Measurements from ENCODE around the gene TRIM67. TPM values are rescaled to one million over a fixed set of nuclear protein-coding genes. Genes with fewer than 3 reads are reported as not detected.
"Not testable (repeated sequence)": the region's sequence is repeated elsewhere in the genome, so short reads cannot be mapped to it uniquely, and the experiment has no call there.

Gene TRIM67
- polyA plus RNA-seq, 1 donor from 2014 or later: 8.0 TPM

DNA sequence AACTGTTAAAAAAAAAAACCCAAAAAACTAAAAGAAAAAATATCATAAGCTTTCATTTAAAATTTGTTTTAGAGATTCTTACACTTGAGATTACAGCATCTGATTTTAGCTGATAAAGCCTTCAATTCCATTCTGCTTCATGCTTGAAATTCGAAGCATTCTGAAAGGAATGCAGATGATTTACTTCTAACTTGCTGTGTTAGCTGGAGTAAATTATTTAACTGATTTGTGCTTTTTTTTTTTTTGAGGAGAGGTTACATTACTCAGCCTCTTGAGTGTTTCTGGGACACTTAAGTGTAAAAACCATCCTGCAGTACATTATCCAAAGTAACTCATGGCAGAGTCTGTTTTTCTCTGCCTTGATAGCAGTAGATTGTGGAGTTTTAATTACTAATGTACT is 4.5 kb upstream of the TRIM67 start:
- H4K20me1 ChIP-seq (ENCODE audit: insufficient read depth): no peaks in the 10 kb centered on the region
- no peaks in the 10 kb centered on the region for H3K79me2 ChIP-seq (replicated peaks; ENCODE audit: insufficient read depth, low read length)
- H2AFZ ChIP-seq (ENCODE audit: low read depth, low read length): no peak overlapping the region
- H3K9me2 ChIP-seq (ENCODE audit: insufficient read depth, low read length): no peaks in the 10 kb centered on the region
- H3K27ac ChIP-seq (ENCODE audit: low read length): no peak overlapping the region
- H3K4me2 ChIP-seq (ENCODE audit: low read length): no peak overlapping the region
- H3K27me3 ChIP-seq (ENCODE audit: insufficient read depth, low read depth, low read length): peaks cover 5% of the 10 kb centered on the region
- H3F3A ChIP-seq (ENCODE audit: insufficient read depth, low read length, poor library complexity, severe bottlenecking): no peaks in the 10 kb centered on the region
- H3K36me3 ChIP-seq (ENCODE audit: insufficient read depth, low read length): no peaks in the 10 kb centered on the region
- no peak overlapping the region for H3K9ac ChIP-seq (ENCODE audit: low read length)
- no peak for TF ChIP-seq SMC3 (conservative IDR thresholded peaks at IDR 0.05; ENCODE audit: poor library complexity)
- no peak for TF ChIP-seq MXI1 (conservative IDR thresholded peaks at IDR 0.05; ENCODE audit: poor library complexity, severe bottlenecking)
- TF ChIP-seq POLR2AphosphoS5 (IDR thresholded peaks at IDR 0.05): no peak
- no peak for TF ChIP-seq TAF1 (IDR thresholded peaks at IDR 0.05; ENCODE audit: low read depth)
- TF ChIP-seq, protein P1, sequence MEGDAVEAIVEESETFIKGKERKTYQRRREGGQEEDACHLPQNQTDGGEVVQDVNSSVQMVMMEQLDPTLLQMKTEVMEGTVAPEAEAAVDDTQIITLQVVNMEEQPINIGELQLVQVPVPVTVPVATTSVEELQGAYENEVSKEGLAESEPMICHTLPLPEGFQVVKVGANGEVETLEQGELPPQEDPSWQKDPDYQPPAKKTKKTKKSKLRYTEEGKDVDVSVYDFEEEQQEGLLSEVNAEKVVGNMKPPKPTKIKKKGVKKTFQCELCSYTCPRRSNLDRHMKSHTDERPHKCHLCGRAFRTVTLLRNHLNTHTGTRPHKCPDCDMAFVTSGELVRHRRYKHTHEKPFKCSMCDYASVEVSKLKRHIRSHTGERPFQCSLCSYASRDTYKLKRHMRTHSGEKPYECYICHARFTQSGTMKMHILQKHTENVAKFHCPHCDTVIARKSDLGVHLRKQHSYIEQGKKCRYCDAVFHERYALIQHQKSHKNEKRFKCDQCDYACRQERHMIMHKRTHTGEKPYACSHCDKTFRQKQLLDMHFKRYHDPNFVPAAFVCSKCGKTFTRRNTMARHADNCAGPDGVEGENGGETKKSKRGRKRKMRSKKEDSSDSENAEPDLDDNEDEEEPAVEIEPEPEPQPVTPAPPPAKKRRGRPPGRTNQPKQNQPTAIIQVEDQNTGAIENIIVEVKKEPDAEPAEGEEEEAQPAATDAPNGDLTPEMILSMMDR (IDR thresholded peaks at IDR 0.05; ENCODE audit: poor library complexity, severe bottlenecking): no peak
- H3K9me3 ChIP-seq (ENCODE audit: low read length): no peaks in the 10 kb centered on the region
- no peak overlapping the region for H3K4me3 ChIP-seq (ENCODE audit: low read length)

DNA sequence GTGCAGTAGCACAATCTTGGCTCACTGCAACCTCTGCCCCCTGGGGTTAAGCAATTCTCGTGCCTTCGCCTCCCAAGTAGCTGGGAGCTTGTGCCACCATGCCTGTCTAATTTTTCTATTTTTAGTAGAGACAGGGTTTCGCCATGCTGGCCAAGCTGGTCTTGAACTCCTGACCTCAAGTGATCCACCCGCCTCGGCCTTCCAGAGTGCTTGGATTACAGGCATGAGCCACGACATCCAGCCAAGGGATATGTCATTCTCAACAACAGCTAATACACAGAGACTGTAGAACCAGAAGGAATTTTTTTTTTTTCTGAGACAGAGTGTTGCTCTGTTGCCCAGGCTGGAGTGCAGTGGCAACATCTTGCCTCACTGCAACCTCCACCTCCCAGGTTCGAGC is 3.7 kb upstream of the TRIM67 start:
- H3K79me2 ChIP-seq (replicated peaks; ENCODE audit: insufficient read depth, low read length); H3K27ac ChIP-seq (ENCODE audit: low read length); H3K27me3 ChIP-seq (ENCODE audit: insufficient read depth, low read depth, low read length); H4K20me1 ChIP-seq (ENCODE audit: insufficient read depth); H3K9me3 ChIP-seq (ENCODE audit: low read length); H2AFZ ChIP-seq (ENCODE audit: low read depth, low read length); H3K9me2 ChIP-seq (ENCODE audit: insufficient read depth, low read length); H3K4me2 ChIP-seq (ENCODE audit: low read length); H3F3A ChIP-seq (ENCODE audit: insufficient read depth, low read length, poor library complexity, severe bottlenecking); H3K4me3 ChIP-seq (ENCODE audit: low read length); H3K9ac ChIP-seq (ENCODE audit: low read length); H3K36me3 ChIP-seq (ENCODE audit: insufficient read depth, low read length): not testable (repeated sequence)

DNA sequence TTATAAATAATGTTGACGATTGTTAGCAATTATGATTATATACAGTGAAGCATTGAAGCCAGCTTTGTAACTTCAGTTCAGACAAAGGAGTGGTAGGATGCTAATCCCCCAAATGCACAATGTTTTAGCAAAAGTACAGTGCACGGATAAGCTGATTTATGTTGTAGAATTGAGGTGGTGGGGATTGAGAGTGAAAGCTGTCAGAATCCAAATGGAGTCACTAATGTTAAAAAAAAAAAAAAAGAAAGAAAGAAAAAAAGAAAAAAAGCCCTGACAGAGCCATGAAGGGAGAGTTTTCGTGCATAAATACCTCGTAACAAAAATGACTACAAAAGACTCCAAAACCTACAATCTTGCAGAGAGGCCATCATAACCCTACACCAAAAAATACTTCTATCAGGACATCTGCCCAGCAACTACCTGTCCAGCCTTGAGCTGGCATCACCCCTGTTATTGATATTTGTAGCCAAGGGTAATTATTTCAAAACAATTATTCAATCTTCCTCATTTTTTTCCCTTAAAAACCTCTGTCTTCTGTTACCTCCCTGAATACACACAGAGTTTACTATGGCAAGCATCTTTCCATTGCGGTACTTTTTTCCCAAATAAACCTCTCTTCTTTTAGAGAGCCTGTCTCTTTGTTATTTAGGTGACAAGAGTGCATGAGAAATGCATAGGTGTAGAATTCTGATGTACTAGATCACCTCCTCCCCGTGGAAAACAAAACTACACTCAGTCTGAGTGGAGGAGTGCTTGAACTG is 2.5 kb upstream of the TRIM67 start:
- Histone ChIP-seq H3K9me2 (ENCODE audit: insufficient read depth, low read length) (no peaks in the 10 kb centered on the region), H3K9ac (ENCODE audit: low read length) (no peak overlapping the region), H3K79me2 (replicated peaks; ENCODE audit: insufficient read depth, low read length) (peaks cover 7% of the 10 kb centered on the region), H3K4me2 (ENCODE audit: low read length) (no peak overlapping the region), H3K27me3 (ENCODE audit: insufficient read depth, low read depth, low read length) (peaks cover 11% of the 10 kb centered on the region), H3K4me3 (ENCODE audit: low read length) (no peak overlapping the region), H2AFZ (ENCODE audit: low read depth, low read length) (no peak overlapping the region), H3K9me3 (ENCODE audit: low read length) (no peaks in the 10 kb centered on the region), H4K20me1 (ENCODE audit: insufficient read depth) (no peaks in the 10 kb centered on the region), H3K36me3 (ENCODE audit: insufficient read depth, low read length) (no peaks in the 10 kb centered on the region), H3F3A (ENCODE audit: insufficient read depth, low read length, poor library complexity, severe bottlenecking) (no peaks in the 10 kb centered on the region), H3K27ac (ENCODE audit: low read length) (no peak overlapping the region)
- TF ChIP-seq, protein P1 (IDR thresholded peaks at IDR 0.05; ENCODE audit: poor library complexity, severe bottlenecking): no peak
- TF ChIP-seq SMC3 (conservative IDR thresholded peaks at IDR 0.05; ENCODE audit: poor library complexity) (no peak), EP300 (conservative IDR thresholded peaks at IDR 0.05; ENCODE audit: poor library complexity, severe bottlenecking) (no peak), EZH2 (IDR thresholded peaks at IDR 0.05; ENCODE audit: borderline replicate concordance, insufficient read depth, low read length, poor library complexity, severe bottlenecking) (no peak), POLR2AphosphoS5 (IDR thresholded peaks at IDR 0.05) (no peak), MXI1 (conservative IDR thresholded peaks at IDR 0.05; ENCODE audit: poor library complexity, severe bottlenecking) (no peak), RAD21 (conservative IDR thresholded peaks at IDR 0.05) (no peak), TAF1 (IDR thresholded peaks at IDR 0.05; ENCODE audit: low read depth) (no peak)
- TF ChIP-seq, protein P2, sequence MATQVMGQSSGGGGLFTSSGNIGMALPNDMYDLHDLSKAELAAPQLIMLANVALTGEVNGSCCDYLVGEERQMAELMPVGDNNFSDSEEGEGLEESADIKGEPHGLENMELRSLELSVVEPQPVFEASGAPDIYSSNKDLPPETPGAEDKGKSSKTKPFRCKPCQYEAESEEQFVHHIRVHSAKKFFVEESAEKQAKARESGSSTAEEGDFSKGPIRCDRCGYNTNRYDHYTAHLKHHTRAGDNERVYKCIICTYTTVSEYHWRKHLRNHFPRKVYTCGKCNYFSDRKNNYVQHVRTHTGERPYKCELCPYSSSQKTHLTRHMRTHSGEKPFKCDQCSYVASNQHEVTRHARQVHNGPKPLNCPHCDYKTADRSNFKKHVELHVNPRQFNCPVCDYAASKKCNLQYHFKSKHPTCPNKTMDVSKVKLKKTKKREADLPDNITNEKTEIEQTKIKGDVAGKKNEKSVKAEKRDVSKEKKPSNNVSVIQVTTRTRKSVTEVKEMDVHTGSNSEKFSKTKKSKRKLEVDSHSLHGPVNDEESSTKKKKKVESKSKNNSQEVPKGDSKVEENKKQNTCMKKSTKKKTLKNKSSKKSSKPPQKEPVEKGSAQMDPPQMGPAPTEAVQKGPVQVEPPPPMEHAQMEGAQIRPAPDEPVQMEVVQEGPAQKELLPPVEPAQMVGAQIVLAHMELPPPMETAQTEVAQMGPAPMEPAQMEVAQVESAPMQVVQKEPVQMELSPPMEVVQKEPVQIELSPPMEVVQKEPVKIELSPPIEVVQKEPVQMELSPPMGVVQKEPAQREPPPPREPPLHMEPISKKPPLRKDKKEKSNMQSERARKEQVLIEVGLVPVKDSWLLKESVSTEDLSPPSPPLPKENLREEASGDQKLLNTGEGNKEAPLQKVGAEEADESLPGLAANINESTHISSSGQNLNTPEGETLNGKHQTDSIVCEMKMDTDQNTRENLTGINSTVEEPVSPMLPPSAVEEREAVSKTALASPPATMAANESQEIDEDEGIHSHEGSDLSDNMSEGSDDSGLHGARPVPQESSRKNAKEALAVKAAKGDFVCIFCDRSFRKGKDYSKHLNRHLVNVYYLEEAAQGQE (IDR thresholded peaks at IDR 0.05; ENCODE audit: borderline replicate concordance): no peak

All from neural cell (in vitro differentiated cells).